ENCODE data around the gene BIRC6. TPM values are rescaled to one million over a fixed set of nuclear protein-coding genes. Genes with fewer than 3 reads are reported as not detected.

BIRC6 gene
- total RNA-seq, 1 experiment from 2014 or later, result 96.7 TPM

GRCh38 chr2:32463110-32463509 lies 106.3 kb downstream of the BIRC6 start:
- Histone ChIP-seq H3K27me3 (replicated peaks; ENCODE audit: control insufficient read depth, insufficient read depth, low read length) (no peaks in the 10 kb centered on the region), H3K36me3 (ENCODE audit: control insufficient read depth, insufficient read depth, low read length) (peaks cover 2% of the 10 kb centered on the region; the same call in 1 of the 2 replicates), H3K9me3 (no peaks in the 10 kb centered on the region), H3K4me3 (ENCODE audit: low read depth, low read length) (no peak overlapping the region), H3K4me1 (no peaks in the 10 kb centered on the region)
- BruUV-seq (replicated peaks), result no TSS peak
- no peaks in the 10 kb centered on the region for H3K27me3 Mint-ChIP-seq (ENCODE audit: insufficient read depth, unreplicated experiment)
- intact Hi-C loops (cut with micrococcal nuclease; ENCODE audit: unreplicated experiment), result no loop called here
- peaks cover 5% of the 10 kb centered on the region for H3K4me1 Mint-ChIP-seq (ENCODE audit: low read depth, unreplicated experiment)
- H3K4me3 Mint-ChIP-seq (ENCODE audit: unreplicated experiment), result no peak overlapping the region
- POLR2A ChIA-PET, result no interaction called here
- no peak for DNase-seq
- H3K36me3 Mint-ChIP-seq (ENCODE audit: insufficient read depth, unreplicated experiment), result peaks cover 58% of the 10 kb centered on the region
- TF ChIP-seq, protein P1, sequence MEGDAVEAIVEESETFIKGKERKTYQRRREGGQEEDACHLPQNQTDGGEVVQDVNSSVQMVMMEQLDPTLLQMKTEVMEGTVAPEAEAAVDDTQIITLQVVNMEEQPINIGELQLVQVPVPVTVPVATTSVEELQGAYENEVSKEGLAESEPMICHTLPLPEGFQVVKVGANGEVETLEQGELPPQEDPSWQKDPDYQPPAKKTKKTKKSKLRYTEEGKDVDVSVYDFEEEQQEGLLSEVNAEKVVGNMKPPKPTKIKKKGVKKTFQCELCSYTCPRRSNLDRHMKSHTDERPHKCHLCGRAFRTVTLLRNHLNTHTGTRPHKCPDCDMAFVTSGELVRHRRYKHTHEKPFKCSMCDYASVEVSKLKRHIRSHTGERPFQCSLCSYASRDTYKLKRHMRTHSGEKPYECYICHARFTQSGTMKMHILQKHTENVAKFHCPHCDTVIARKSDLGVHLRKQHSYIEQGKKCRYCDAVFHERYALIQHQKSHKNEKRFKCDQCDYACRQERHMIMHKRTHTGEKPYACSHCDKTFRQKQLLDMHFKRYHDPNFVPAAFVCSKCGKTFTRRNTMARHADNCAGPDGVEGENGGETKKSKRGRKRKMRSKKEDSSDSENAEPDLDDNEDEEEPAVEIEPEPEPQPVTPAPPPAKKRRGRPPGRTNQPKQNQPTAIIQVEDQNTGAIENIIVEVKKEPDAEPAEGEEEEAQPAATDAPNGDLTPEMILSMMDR (IDR thresholded peaks at IDR 0.05; ENCODE audit: insufficient read depth in 1 of 2, low read depth in 1 of 2, low read length in 1 of 2, severe bottlenecking in 1 of 2, unreplicated experiment in 1 of 2), result no peak
- H3K9me3 Mint-ChIP-seq (ENCODE audit: unreplicated experiment), result peaks cover 6% of the 10 kb centered on the region
- no peak overlapping the region for H3K27ac Mint-ChIP-seq (ENCODE audit: unreplicated experiment)
- CTCF ChIA-PET, result no interaction called here

- Mint-ChIP-seq H3K9me3 (ENCODE audit: unreplicated experiment) (no peaks in the 10 kb centered on the region), H3K36me3 (ENCODE audit: insufficient read depth, unreplicated experiment) (peaks cover 66% of the 10 kb centered on the region), H3K4me3 (ENCODE audit: unreplicated experiment) (no peak overlapping the region), H3K4me1 (ENCODE audit: low read depth, unreplicated experiment) (no peaks in the 10 kb centered on the region), H3K27me3 (ENCODE audit: insufficient read depth, unreplicated experiment) (no peaks in the 10 kb centered on the region), H3K27ac (ENCODE audit: unreplicated experiment) (no peak overlapping the region)
- Histone ChIP-seq H3K4me1 (no peaks in the 10 kb centered on the region), H3K4me3 (ENCODE audit: low read depth, low read length) (no peak overlapping the region), H3K27me3 (replicated peaks; ENCODE audit: control insufficient read depth, insufficient read depth, low read length) (no peaks in the 10 kb centered on the region), H3K36me3 (ENCODE audit: control insufficient read depth, insufficient read depth, low read length) (peaks cover 2% of the 10 kb centered on the region; the same call in 1 of the 2 replicates), H3K9me3 (no peaks in the 10 kb centered on the region)
- intact Hi-C loops (cut with micrococcal nuclease; ENCODE audit: unreplicated experiment), result no loop called here
- no TSS peak for BruUV-seq (replicated peaks)
- TF ChIP-seq, protein P1 (IDR thresholded peaks at IDR 0.05; ENCODE audit: insufficient read depth in 1 of 2, low read depth in 1 of 2, low read length in 1 of 2, severe bottlenecking in 1 of 2, unreplicated experiment in 1 of 2), result no peak
- DNase-seq, result no peak
- CTCF ChIA-PET, result no interaction called here
- POLR2A ChIA-PET, result no interaction called here
These were observed 107.6 kb downstream of the BIRC6 start for GRCh38 chr2:32464431-32464830.

DNA sequence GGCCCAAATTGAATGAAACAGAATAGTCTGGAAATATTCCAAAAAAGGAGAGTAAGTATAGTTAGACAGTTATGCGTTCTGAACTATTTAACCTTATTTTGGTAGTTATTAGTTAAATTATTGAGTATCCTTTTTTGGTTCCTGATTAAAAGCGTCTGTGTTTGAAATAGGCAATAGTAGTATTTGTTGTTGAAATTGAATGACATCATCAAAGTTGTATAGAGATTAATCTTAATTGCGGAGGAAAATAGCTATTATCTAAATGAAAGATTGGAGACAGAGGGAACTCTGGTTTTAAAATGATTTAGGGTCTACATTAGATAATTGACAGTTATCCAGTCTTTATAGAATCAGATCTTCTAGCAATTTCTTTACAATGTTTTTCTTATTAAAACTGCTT lies 115.8 kb downstream of the BIRC6 start:
- Mint-ChIP-seq H3K27ac (ENCODE audit: unreplicated experiment) (no peak overlapping the region), H3K27me3 (ENCODE audit: insufficient read depth, unreplicated experiment) (no peaks in the 10 kb centered on the region), H3K4me3 (ENCODE audit: unreplicated experiment) (no peak overlapping the region), H3K36me3 (ENCODE audit: insufficient read depth, unreplicated experiment) (peaks cover 47% of the 10 kb centered on the region), H3K4me1 (ENCODE audit: low read depth, unreplicated experiment) (no peaks in the 10 kb centered on the region), H3K9me3 (ENCODE audit: unreplicated experiment) (no peaks in the 10 kb centered on the region)
- TF ChIP-seq, protein P1 (IDR thresholded peaks at IDR 0.05; ENCODE audit: insufficient read depth in 1 of 2, low read depth in 1 of 2, low read length in 1 of 2, severe bottlenecking in 1 of 2, unreplicated experiment in 1 of 2), result no peak
- Histone ChIP-seq H3K27me3 (replicated peaks; ENCODE audit: control insufficient read depth, insufficient read depth, low read length) (no peaks in the 10 kb centered on the region), H3K4me3 (ENCODE audit: low read depth, low read length) (no peak overlapping the region), H3K9me3 (no peaks in the 10 kb centered on the region), H3K36me3 (ENCODE audit: control insufficient read depth, insufficient read depth, low read length) (no peaks in the 10 kb centered on the region), H3K4me1 (no peaks in the 10 kb centered on the region)
- no peak for DNase-seq
- CTCF ChIA-PET, result no interaction called here
- no TSS peak for BruUV-seq (replicated peaks)
- POLR2A ChIA-PET, result no interaction called here
- intact Hi-C loops (cut with micrococcal nuclease; ENCODE audit: unreplicated experiment), result no loop called here

All from Caco-2 (cell line).